Lung (tissue), 12 donors: ENCODE results near the gene HSPG2. TPM values are rescaled to one million over a fixed set of nuclear protein-coding genes. Genes with fewer than 3 reads are reported as not detected.

Experiments
- ATAC-seq: fragments of 200-7000 bp; cut with Tn5 transposase; one replicate; pipeline ENCODE4 v1.9.1; 2020; ENCODE audit warnings: moderate number of reproducible peaks; ENCODE audit not compliant: insufficient read depth, low FRiP score
- DNase-seq, 3 donors: peaks; one replicate each; pipeline ENCODE4 v3.0.0-alpha.2; 2013 to 2017
- H3K27ac ChIP-seq, 2 donors: one replicate each; pipeline ENCODE4 v1.5.1; 2013; ENCODE audit warnings: mild to moderate bottlenecking in 2 of 2, moderate library complexity in 2 of 2, control low read depth in 1 of 2, inconsistent platforms in 1 of 2, low read depth in 1 of 2, low read length in 1 of 2
- H3K27me3 ChIP-seq, 3 donors: one replicate each; pipeline ENCODE4 v1.5.1; 2013; ENCODE audit warnings: low read length in 2 of 3; ENCODE audit not compliant: control insufficient read depth in 3 of 3, insufficient read depth in 3 of 3
- H3K36me3 ChIP-seq, 4 donors: one replicate each; pipeline ENCODE4 v1.5.1; 2013; ENCODE audit warnings: low read length in 4 of 4, mild to moderate bottlenecking in 1 of 4, moderate library complexity in 1 of 4; ENCODE audit not compliant: control insufficient read depth in 4 of 4, insufficient read depth in 4 of 4
- H3K4me1 ChIP-seq, 5 donors: one replicate each; pipeline ENCODE4 v1.5.1; 2013; ENCODE audit warnings: low read length in 5 of 5, mild to moderate bottlenecking in 2 of 5, moderate library complexity in 1 of 5; ENCODE audit not compliant: control insufficient read depth in 5 of 5, insufficient read depth in 5 of 5
- H3K4me3 ChIP-seq: one replicate; pipeline ENCODE4 v1.5.1; 2013; ENCODE audit warnings: mild to moderate bottlenecking, control low read depth, moderate library complexity
- H3K9ac ChIP-seq, 2 donors: one replicate each; pipeline ENCODE4 v1.5.1; 2013; ENCODE audit warnings: low read length in 2 of 2, control low read depth in 1 of 2; ENCODE audit not compliant: insufficient read depth in 1 of 2
- H3K9me3 ChIP-seq, 4 donors: one replicate each; pipeline ENCODE4 v1.5.1; 2013; ENCODE audit warnings: low read length in 3 of 4, mild to moderate bottlenecking in 1 of 4, moderate library complexity in 1 of 4; ENCODE audit not compliant: control insufficient read depth in 4 of 4, insufficient read depth in 3 of 4
- WGBS, 2 donors: extraction: QIAGEN DNeasy Blood & Tissue Kit; methylation state at CpG; one replicate each; pipeline ENCODE4 v1.1.7; 2013; 5-methylcytosine and 5-hydroxymethylcytosine counted together
- polyA plus RNA-seq, 2 donors: library from polyadenylated mRNA; stranded (reverse); fragments of 200-250 nt; gene quantifications; one replicate each; pipeline ENCODE4 v1.2.1, GENCODE V29; 2013
- total RNA-seq, 2 donors: library from RNA; depleted of rRNA in 1 of 2; stranded (reverse); fragments of >200 nt in 1 of 2; gene quantifications; one replicate each; pipeline ENCODE4 v1.2.1, GENCODE V29; 2014 to 2021
- TF ChIP-seq, protein P1 (sequence below): IDR thresholded peaks from 2 replicates; pipeline ENCODE4 v1.5.1; 2012; ENCODE audit warnings: mild to moderate bottlenecking; ENCODE audit errors: control extremely low read depth, extremely low read depth
- donor health status: control.
- donor health status: control.
- donor health status: Bipolar disorder and iron deficiency.
- donor health status: healthy.
- donor health status: DM: yes; HTN: yes; CAD: no.

Gene HSPG2
- total and polyA plus RNA-seq, 4 donors, result 58.0 to 335 (median 140) TPM

- H3K9me3 ChIP-seq, result no peaks in the 10 kb centered on the region
- H3K9ac ChIP-seq, result no peak overlapping the region
- peak overlapping the region in 1 of 2 donors; percentile 87 for H3K27ac ChIP-seq
- H3K36me3 ChIP-seq, result peaks cover 2 to 16% (median 6%) of the 10 kb centered on the region in 4 donors
- ATAC-seq, result no peak
- DNase-seq, result no peak
- no peaks in the 10 kb centered on the region for H3K27me3 ChIP-seq
- no peak overlapping the region for H3K4me3 ChIP-seq
- WGBS, 2 donors, result 94 to 96% methylated on average over 4 of the region's 4 CpGs
- TF ChIP-seq, protein P1, sequence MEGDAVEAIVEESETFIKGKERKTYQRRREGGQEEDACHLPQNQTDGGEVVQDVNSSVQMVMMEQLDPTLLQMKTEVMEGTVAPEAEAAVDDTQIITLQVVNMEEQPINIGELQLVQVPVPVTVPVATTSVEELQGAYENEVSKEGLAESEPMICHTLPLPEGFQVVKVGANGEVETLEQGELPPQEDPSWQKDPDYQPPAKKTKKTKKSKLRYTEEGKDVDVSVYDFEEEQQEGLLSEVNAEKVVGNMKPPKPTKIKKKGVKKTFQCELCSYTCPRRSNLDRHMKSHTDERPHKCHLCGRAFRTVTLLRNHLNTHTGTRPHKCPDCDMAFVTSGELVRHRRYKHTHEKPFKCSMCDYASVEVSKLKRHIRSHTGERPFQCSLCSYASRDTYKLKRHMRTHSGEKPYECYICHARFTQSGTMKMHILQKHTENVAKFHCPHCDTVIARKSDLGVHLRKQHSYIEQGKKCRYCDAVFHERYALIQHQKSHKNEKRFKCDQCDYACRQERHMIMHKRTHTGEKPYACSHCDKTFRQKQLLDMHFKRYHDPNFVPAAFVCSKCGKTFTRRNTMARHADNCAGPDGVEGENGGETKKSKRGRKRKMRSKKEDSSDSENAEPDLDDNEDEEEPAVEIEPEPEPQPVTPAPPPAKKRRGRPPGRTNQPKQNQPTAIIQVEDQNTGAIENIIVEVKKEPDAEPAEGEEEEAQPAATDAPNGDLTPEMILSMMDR, result no peak
- peaks cover 0 to 41% (median 13%) of the 10 kb centered on the region in 5 donors for H3K4me1 ChIP-seq
Observed at GRCh38 chr1:21897844-21898243, 39.3 kb downstream of the HSPG2 start.

GRCh38 chr1:21896652-21897532 lies 40.2 kb downstream of the HSPG2 start:
- DNase-seq (peak in 2 of 3 donors; percentile 52 to 55), ATAC-seq (peak; percentile 49)
- H3K9ac ChIP-seq, result no peak overlapping the region
- H3K27ac ChIP-seq, result peak overlapping the region; percentile 55 to 87
- H3K9me3 ChIP-seq, result no peaks in the 10 kb centered on the region
- TF ChIP-seq, protein P1, result no peak
- H3K36me3 ChIP-seq, result peaks cover 2 to 20% (median 6%) of the 10 kb centered on the region in 4 donors
- 56 to 73% methylated on average over 20 of the region's 20 CpGs for WGBS, 2 donors
- no peak overlapping the region for H3K4me3 ChIP-seq
- H3K27me3 ChIP-seq, result no peaks in the 10 kb centered on the region
- H3K4me1 ChIP-seq, result peaks cover 0 to 32% (median 10%) of the 10 kb centered on the region in 5 donors

GRCh38 chr1:21896026-21896425 lies 41.1 kb downstream of the HSPG2 start:
- no peak for DNase-seq
- no peak overlapping the region for H3K4me3 ChIP-seq
- TF ChIP-seq, protein P1, result no peak
- no peaks in the 10 kb centered on the region for H3K27me3 ChIP-seq
- peaks cover 2 to 21% (median 8%) of the 10 kb centered on the region in 4 donors for H3K36me3 ChIP-seq
- peaks cover 0 to 24% (median 10%) of the 10 kb centered on the region in 5 donors for H3K4me1 ChIP-seq
- 88 to 91% methylated on average over 8 of the region's 8 CpGs for WGBS, 2 donors
- peak overlapping the region; percentile 49 to 87 for H3K27ac ChIP-seq
- no peak for ATAC-seq
- H3K9ac ChIP-seq, result no peak overlapping the region
- H3K9me3 ChIP-seq, result no peaks in the 10 kb centered on the region
